Aorta (tissue), 5 donors: ENCODE measurements around the gene TMEM132E. TPM values are rescaled to one million over a fixed set of nuclear protein-coding genes. Genes with fewer than 3 reads are reported as not detected.

Source experiments
- ATAC-seq: fragments of 200-7000 bp; cut with Tn5 transposase; one replicate; pipeline ENCODE4 v1.9.1; 2022; ENCODE audit warnings: moderate library complexity; ENCODE audit not compliant: low FRiP score
- DNase-seq, 2 donors: peaks; one replicate each; pipeline ENCODE4 v3.0.0-alpha.2; 2020
- H3K27ac ChIP-seq, 2 donors: one replicate each; pipeline ENCODE4 v1.5.1; 2013; ENCODE audit warnings: low read length in 2 of 2, mild to moderate bottlenecking in 2 of 2, moderate library complexity in 2 of 2, control low read depth in 1 of 2, inconsistent platforms in 1 of 2, low read depth in 1 of 2
- H3K27me3 ChIP-seq, 2 donors: one replicate each; pipeline ENCODE4 v1.6.1; 2013; ENCODE audit warnings: control low read depth in 1 of 2, low read length in 1 of 2, mild to moderate bottlenecking in 1 of 2, moderate library complexity in 1 of 2; ENCODE audit not compliant: insufficient read depth in 2 of 2, control insufficient read depth in 1 of 2
- H3K36me3 ChIP-seq, 2 donors: one replicate each; pipeline ENCODE4 v1.6.1; 2013; ENCODE audit warnings: control low read depth in 1 of 2, low read length in 1 of 2, mild to moderate bottlenecking in 1 of 2; ENCODE audit not compliant: insufficient read depth in 2 of 2, control insufficient read depth in 1 of 2
- H3K4me1 ChIP-seq, 2 donors: one replicate each; pipeline ENCODE4 v1.6.1; 2013; ENCODE audit warnings: low read length in 2 of 2, control low read depth in 1 of 2, mild to moderate bottlenecking in 1 of 2, moderate library complexity in 1 of 2; ENCODE audit not compliant: insufficient read depth in 2 of 2, control insufficient read depth in 1 of 2
- H3K4me3 ChIP-seq, 2 donors: one replicate each; pipeline ENCODE4 v1.5.1; 2013; ENCODE audit warnings: low read length in 2 of 2, control low read depth in 1 of 2, mild to moderate bottlenecking in 1 of 2
- H3K9me3 ChIP-seq: one replicate; pipeline ENCODE4 v1.6.1; 2013; ENCODE audit warnings: mild to moderate bottlenecking, low read length; ENCODE audit not compliant: control insufficient read depth
- WGBS, 2 donors: extraction: QIAGEN DNeasy Blood & Tissue Kit; methylation state at CpG; one replicate each; pipeline ENCODE4 v1.1.7; 2013; 5-methylcytosine and 5-hydroxymethylcytosine counted together
- intact Hi-C, 2 donors: fragments of 100-400 bp; cut with DNase I; formaldehyde crosslinking; loops; one replicate each; pipeline versions ENCODE4 v1.14.2 to v1.15.0; 2022
- polyA plus RNA-seq, 2 donors: library from polyadenylated mRNA; stranded (reverse); fragments of 200-250 nt; gene quantifications; one replicate each; pipeline ENCODE4 v1.2.3, GENCODE V29; 2013
- total RNA-seq, 2 donors: library from RNA; stranded (reverse); fragmentation: NEBNext Ultra II Directional; extraction: Animal tissue kit (Norgen Biotek cat#: 25700); gene quantifications; one replicate each; pipeline ENCODE4 v1.2.1, GENCODE V29; 2021
- donor health status: healthy with polysubstance abuse.
- donor health status: Bipolar disorder and iron deficiency.
- donor health status: DM: no; HTN: no; CAD: no.
- donor health status: DM: no; HTN: no; CAD: no.
- donor health status: DM: yes; HTN: yes; CAD: no.

TMEM132E gene
- total and polyA plus RNA-seq, 4 donors: 0.15 to 0.36 (median 0.27) TPM

DNA sequence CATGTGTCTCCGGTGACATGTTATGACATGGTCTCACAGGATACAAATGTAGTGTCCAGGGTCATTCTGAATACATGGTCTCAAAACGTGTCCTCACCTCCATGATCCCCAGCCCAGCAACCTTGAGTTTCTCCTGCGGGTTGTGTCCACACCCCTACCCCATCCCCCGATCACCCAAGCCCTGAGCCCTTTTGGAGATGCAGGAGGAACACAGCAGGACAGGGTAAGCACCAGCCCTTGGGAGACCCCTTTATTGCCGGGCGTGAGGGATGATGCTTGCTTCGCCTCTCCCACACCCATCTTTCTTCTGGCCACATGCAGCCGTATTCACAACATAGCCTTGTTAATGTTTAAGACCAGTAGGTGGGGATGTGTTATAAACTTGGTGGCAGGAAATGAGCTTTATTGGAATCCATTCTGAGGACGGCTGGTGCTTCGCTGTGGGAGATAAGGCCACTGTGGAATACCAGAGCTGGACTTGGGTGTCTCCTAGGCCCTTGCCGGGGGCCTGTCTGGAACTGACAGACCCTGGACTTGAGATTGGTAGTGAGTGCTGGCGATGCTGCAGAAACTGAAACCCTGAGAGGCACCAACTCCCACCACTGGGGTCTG lies 5.5 kb downstream of the TMEM132E start:
- Histone ChIP-seq H3K27me3 (no peaks in the 10 kb centered on the region), H3K4me3 (no peak overlapping the region), H3K4me1 (no peaks in the 10 kb centered on the region), H3K27ac (no peak overlapping the region), H3K9me3 (no peaks in the 10 kb centered on the region), H3K36me3 (no peaks in the 10 kb centered on the region)
- WGBS, 2 donors: 28 to 31% methylated on average over 12 of the region's 12 CpGs
- DNase-seq (peak in 1 of 2 donors; percentile 36), ATAC-seq (no peak)
- intact Hi-C loops: no loop called here

DNA sequence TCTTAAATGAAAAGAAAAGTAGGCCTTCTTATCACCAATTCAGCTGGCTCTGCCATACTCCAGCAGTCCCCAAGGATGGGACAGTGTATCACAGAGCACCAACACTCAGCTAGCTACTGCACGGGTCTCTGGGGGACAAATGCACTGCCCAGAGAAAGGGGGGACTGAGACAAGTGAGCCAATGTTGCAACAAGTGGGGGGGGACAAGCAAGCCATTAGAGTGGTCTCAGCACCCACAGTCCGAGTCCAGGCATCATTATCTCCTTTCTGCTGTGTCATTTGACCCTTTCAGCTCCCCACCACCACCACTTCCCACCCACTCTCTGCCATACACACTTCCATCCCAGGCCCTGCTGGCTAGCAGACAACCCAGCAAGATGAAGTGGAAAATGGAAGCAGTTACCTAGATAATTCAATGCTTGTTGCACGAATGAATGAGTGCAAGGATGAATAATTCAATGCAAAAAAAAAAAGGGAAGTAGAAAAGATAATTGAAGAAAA lies 7.0 kb downstream of the TMEM132E start:
- ATAC-seq (no peak), DNase-seq (no peak)
- intact Hi-C loops: no loop called here
- Histone ChIP-seq H3K4me1 (no peaks in the 10 kb centered on the region), H3K9me3 (no peaks in the 10 kb centered on the region), H3K36me3 (no peaks in the 10 kb centered on the region), H3K27ac (no peak overlapping the region), H3K4me3 (no peak overlapping the region), H3K27me3 (no peaks in the 10 kb centered on the region)
- 56 to 66% methylated on average over 3 of the region's 3 CpGs for WGBS, 2 donors

DNA sequence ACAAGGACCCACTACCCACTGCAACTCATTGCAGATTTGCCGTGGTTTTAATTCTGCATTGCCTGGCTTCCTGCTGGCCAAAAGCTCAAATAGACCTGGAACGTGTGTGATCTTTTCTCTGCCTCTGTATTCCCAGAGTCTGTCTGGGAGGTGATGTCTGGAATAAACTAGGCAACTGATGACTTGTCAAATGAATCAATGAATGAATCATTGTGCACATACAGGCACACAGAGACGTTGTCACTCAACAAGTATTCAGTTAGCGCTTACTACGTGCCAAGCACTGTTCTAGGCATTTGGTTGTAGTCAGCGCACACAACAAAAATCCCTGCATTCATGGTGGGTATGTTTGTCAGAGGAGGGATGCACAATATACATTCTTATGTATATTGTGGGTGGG lies 8.9 kb downstream of the TMEM132E start:
- Histone ChIP-seq H3K27ac (no peak overlapping the region), H3K9me3 (no peaks in the 10 kb centered on the region), H3K36me3 (no peaks in the 10 kb centered on the region), H3K4me1 (no peaks in the 10 kb centered on the region), H3K27me3 (no peaks in the 10 kb centered on the region), H3K4me3 (no peak overlapping the region)
- intact Hi-C loops: no loop called here
- 76 to 77% methylated on average over 6 of the region's 6 CpGs for whole genome bisulfite sequencing, 2 donors
- ATAC-seq (no peak), DNase-seq (no peak)

DNA sequence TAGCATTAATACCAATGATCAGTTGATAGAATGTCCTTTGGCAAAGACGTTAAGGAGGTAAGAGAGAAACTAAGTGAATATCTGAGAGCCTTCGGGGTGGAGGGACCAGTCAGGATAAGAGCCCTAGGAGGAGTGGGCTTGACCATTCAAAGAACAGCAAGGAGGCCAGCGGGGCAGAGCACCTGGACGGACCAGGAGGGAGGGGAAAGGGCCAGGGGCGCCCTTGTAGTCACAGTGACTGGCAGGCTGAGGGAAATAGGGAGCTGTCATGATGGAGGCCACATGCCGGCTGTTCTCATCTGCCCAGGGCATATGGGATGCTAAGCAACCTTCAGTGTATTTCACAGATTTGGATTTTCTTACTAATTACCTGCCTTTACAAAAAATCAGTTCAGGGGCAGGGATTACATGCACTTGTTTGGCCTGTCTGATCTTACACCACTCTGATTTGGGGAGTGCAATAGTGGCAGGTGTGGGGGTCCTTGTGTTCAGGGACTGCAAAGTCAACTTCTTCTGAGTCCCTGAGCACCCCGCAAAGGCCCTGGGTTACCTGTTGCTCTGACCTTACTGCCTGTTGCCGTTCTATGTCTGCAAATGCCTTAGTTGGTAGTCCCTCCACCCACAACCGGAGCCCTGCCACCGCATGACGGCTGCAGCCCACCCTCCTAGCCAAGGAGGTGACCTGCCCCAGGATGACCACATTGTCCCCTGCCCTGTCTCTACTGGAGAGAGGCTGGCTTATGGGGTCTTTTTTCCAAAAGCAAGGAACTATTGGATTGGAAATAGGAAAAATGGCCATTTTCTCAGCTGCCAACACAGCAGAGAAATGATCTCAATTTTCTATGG lies 10.0 kb downstream of the TMEM132E start:
- H3K36me3 ChIP-seq: no peaks in the 10 kb centered on the region
- no peak overlapping the region for H3K4me3 ChIP-seq
- no peaks in the 10 kb centered on the region for H3K9me3 ChIP-seq
- intact Hi-C loops: no loop called here
- 79% methylated on average over 11 of the region's 11 CpGs for WGBS, 2 donors
- H3K27me3 ChIP-seq: no peaks in the 10 kb centered on the region
- no peak for DNase-seq
- ATAC-seq: no peak
- no peaks in the 10 kb centered on the region for H3K4me1 ChIP-seq
- no peak overlapping the region for H3K27ac ChIP-seq

DNA sequence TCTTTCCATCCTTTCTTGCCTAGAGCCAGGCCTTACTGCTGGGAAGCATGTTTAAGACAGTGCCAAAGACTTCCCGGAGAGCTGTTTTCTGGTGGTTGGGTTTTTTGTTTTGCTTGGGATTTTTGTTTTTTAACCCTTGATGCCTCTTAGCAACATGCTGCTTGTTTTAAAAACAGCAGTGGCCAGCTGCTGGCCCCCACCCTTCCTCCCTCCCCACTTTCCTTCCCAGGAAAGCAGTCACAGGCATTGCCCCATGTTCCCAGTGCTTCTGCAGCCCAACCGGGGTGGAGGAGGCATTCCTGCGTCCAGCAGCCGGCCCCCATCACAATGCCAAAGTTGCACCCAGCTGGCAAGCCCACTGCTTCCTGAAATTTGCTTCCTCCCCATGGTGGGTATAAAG lies 12.6 kb downstream of the TMEM132E start:
- intact Hi-C loops: no loop called here
- Histone ChIP-seq H3K36me3 (no peaks in the 10 kb centered on the region), H3K9me3 (no peaks in the 10 kb centered on the region), H3K27ac (no peak overlapping the region), H3K4me1 (no peaks in the 10 kb centered on the region), H3K27me3 (no peaks in the 10 kb centered on the region), H3K4me3 (no peak overlapping the region)
- WGBS, 2 donors: 9 to 14% methylated on average over 4 of the region's 4 CpGs
- ATAC-seq (no peak), DNase-seq (no peak)

DNA sequence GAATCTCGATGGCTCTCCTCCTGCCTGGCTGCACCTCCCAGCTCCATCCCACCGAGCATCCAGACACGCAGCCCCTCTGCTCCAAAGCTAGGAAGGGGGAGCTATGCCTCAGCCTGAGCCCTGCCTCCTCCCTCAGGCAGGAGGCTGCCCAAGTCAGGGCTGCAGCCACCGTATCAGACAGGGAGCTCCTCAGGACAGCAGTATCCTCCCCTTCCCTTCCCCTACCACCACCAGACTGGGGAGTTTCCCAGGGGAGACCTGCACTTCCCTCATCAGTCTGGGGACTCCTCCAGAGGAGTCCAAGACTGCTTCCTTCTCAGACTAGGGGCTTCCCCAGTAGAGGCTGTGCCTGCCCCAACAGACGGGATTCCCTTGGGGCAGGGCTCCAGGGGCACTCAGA lies 17.5 kb downstream of the TMEM132E start:
- H3K27ac ChIP-seq: no peak overlapping the region
- H3K9me3 ChIP-seq: no peaks in the 10 kb centered on the region
- no peaks in the 10 kb centered on the region for H3K27me3 ChIP-seq
- 6 to 16% methylated on average over 5 of the region's 5 CpGs for WGBS, 2 donors
- no peak overlapping the region for H3K4me3 ChIP-seq
- DNase-seq (peak in 1 of 2 donors; percentile 62), ATAC-seq (no peak)
- intact Hi-C loops: no loop called here
- H3K4me1 ChIP-seq: no peaks in the 10 kb centered on the region
- H3K36me3 ChIP-seq: no peaks in the 10 kb centered on the region

DNA sequence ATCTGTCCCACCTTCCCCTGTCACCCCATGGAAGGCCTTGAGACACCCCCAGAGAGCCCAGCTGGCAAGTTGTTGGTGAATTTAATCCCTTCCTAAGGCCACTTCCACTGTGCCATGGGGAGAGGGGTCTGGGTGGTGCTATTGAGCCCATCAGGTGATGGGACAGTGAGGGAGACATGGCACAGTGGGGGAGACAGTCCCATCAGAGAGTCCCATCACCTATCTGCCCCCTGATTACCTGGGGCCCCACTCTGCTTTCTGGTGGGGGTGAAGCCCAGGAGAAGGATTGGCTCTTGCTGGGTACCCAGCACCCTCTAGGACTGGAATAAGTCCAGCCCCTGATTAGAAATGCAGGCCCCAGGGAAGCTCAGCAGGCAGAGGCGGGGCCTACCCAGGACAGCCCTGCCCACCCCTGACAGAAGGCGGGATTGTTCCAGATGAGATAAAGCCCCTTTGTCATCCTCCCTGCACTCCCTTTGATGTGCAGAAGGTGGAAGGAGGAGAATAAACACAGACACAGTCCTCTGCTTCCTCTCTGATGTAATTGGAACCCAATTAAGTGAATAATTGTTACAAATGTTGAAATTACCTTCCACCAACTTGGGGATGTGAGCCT lies 18.9 kb downstream of the TMEM132E start:
- Histone ChIP-seq H3K27ac (no peak overlapping the region), H3K4me1 (no peaks in the 10 kb centered on the region), H3K4me3 (no peak overlapping the region), H3K27me3 (no peaks in the 10 kb centered on the region), H3K36me3 (no peaks in the 10 kb centered on the region), H3K9me3 (no peaks in the 10 kb centered on the region)
- ATAC-seq (no peak), DNase-seq (no peak)
- intact Hi-C loops: no loop called here
- 78 to 82% methylated on average over 2 of the region's 2 CpGs for WGBS, 2 donors

DNA sequence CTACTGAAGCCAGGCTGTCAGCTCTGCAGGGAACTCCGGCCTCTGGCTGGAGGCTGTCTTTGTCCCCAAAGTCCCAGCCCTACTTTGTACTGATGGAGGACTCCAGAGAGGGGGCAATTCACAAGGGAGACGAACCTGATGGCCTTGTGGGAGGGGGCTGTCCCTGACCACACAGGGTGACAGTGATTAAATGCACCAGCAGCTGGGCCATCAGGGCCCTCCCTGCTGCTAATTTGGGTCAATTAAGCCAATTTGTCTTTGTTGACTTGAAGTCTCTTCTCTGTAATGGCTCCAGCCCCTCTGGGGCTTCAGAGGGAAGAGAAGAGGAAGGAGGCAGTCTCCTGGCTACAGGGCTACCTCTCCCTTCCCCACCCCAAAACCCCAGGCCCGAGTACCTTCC lies 22.0 kb downstream of the TMEM132E start:
- 51 to 55% methylated on average over 3 of the region's 3 CpGs for WGBS, 2 donors
- no peaks in the 10 kb centered on the region for H3K27me3 ChIP-seq
- ATAC-seq (no peak), DNase-seq (no peak)
- intact Hi-C loops: no loop called here
- no peak overlapping the region for H3K27ac ChIP-seq
- H3K4me3 ChIP-seq: no peak overlapping the region
- no peaks in the 10 kb centered on the region for H3K4me1 ChIP-seq
- no peaks in the 10 kb centered on the region for H3K9me3 ChIP-seq
- no peaks in the 10 kb centered on the region for H3K36me3 ChIP-seq
